Lower leg skin (tissue), 3 donors: ENCODE measurements around the gene CPNE6.
"Not testable (repeated sequence)": the region's sequence is repeated elsewhere in the genome, so short reads cannot be mapped to it uniquely, and the experiment has no call there.

ENCODE experiments used
- POLR2A ChIP-seq, 2 donors: fragments of 450-650 bp; IDR thresholded peaks; one replicate each; pipeline ENCODE4 v1.6.1; 2016 to 2017; ENCODE audit warnings: antibody characterized with exemption in 2 of 2, mild to moderate bottlenecking in 1 of 2, moderate library complexity in 1 of 2
- TF ChIP-seq, protein P1 (sequence below), 3 donors: fragments of 450-650 bp; IDR thresholded peaks; one replicate each; pipeline ENCODE4 v1.5.1; 2016; ENCODE audit warnings: antibody characterized with exemption in 3 of 3, mild to moderate bottlenecking in 3 of 3, moderate library complexity in 2 of 3

DNA sequence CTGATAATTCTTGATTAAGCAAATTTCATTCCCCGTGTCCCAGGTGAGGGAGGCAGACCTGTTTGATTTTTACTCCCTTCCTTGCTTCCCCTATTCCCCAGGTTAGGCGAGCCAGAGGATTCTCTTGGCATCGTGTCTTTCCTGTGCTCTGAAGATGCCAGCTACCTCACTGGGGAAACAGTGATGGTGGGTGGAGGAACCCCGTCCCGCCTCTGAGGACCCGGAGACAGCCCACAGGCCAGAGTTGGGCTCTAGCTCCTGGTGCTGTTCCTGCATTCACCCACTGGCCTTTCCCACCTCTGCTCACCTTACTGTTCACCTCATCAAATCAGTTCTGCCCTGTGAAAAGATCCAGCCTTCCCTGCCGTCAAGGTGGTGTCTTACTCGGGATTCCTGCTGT lies 20.6 kb upstream of the CPNE6 start:
- TF ChIP-seq, protein P1, sequence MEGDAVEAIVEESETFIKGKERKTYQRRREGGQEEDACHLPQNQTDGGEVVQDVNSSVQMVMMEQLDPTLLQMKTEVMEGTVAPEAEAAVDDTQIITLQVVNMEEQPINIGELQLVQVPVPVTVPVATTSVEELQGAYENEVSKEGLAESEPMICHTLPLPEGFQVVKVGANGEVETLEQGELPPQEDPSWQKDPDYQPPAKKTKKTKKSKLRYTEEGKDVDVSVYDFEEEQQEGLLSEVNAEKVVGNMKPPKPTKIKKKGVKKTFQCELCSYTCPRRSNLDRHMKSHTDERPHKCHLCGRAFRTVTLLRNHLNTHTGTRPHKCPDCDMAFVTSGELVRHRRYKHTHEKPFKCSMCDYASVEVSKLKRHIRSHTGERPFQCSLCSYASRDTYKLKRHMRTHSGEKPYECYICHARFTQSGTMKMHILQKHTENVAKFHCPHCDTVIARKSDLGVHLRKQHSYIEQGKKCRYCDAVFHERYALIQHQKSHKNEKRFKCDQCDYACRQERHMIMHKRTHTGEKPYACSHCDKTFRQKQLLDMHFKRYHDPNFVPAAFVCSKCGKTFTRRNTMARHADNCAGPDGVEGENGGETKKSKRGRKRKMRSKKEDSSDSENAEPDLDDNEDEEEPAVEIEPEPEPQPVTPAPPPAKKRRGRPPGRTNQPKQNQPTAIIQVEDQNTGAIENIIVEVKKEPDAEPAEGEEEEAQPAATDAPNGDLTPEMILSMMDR (IDR thresholded peaks at IDR 0.05) = not testable (repeated sequence)
- not testable (repeated sequence) for TF ChIP-seq POLR2A (IDR thresholded peaks at IDR 0.05)
